HepG2 (cell line): ENCODE results near the gene BCL2L1. TPM values are rescaled to one million over a fixed set of nuclear protein-coding genes. Genes with fewer than 3 reads are reported as not detected.
A peak's percentile ranks its signal among the peaks of the same experiment; 100 is the strongest.

Experiments
- DMAP1 ChIP-seq: IDR thresholded peaks from 2 replicates; pipeline ENCODE4 v1.6.1; 2016
- GABPB1 ChIP-seq: IDR thresholded peaks from 2 replicates; pipeline ENCODE4 v1.6.1; 2016; ENCODE audit warnings: mild to moderate bottlenecking, missing genetic modification reagents, moderate library complexity, missing compliant biosample characterization
- HDAC2 ChIP-seq: sonication (generic); formaldehyde crosslinking; IDR thresholded peaks from 2 replicates; pipeline ENCODE4 v1.4.0; 2020; ENCODE audit warnings: missing genetic modification reagents
- HIVEP1 ChIP-seq: sonication (generic); formaldehyde crosslinking; IDR thresholded peaks from 2 replicates; pipeline ENCODE4 v1.4.0; 2020; ENCODE audit warnings: mild to moderate bottlenecking, missing genetic modification reagents
- HMGXB4 ChIP-seq, 2 experiments: sonication (generic) in 1 of 2; formaldehyde crosslinking in 1 of 2; IDR thresholded peaks; 2 replicates each; pipeline versions ENCODE4 v1.4.0 to v1.6.1; 2018 to 2020; ENCODE audit warnings: missing genetic modification reagents in 2 of 2, borderline replicate concordance in 1 of 2, low read depth in 1 of 2, mild to moderate bottlenecking in 1 of 2, missing biosample characterization in 1 of 2
- MIER3 ChIP-seq: IDR thresholded peaks from 2 replicates; pipeline ENCODE4 v1.6.1; 2016; ENCODE audit warnings: missing compliant biosample characterization, borderline replicate concordance
- PPARG ChIP-seq: conservative IDR thresholded peaks from 2 replicates; pipeline ENCODE4 v1.6.1; 2016; ENCODE audit warnings: missing biosample characterization, missing genetic modification reagents
- RCOR2 ChIP-seq: IDR thresholded peaks from 2 replicates; pipeline ENCODE4 v1.6.1; 2016; ENCODE audit warnings: missing biosample characterization, missing genetic modification reagents
- RFXANK ChIP-seq: IDR thresholded peaks from 2 replicates; pipeline ENCODE4 v1.6.1; 2016
- SALL2 ChIP-seq: sonication (generic); formaldehyde crosslinking; IDR thresholded peaks from 2 replicates; pipeline ENCODE4 v1.8.1; 2023; ENCODE audit warnings: mild to moderate bottlenecking, missing genetic modification reagents, inconsistent platforms
- SOX13 ChIP-seq, 3 experiments: fragments of 450-650 bp in 1 of 3; sonication (generic) in 1 of 3; formaldehyde crosslinking in 1 of 3; IDR thresholded peaks in 2 of 3; conservative IDR thresholded peaks in 1 of 3; 2 replicates each; pipeline versions ENCODE4 v1.5.0 to v1.6.1; 2016 to 2020; ENCODE audit warnings: antibody characterized with exemption in 1 of 3, mild to moderate bottlenecking in 1 of 3, missing compliant biosample characterization in 1 of 3, missing genetic modification reagents in 1 of 3, moderate library complexity in 1 of 3
- TRIM24 ChIP-seq: sonication (generic); formaldehyde crosslinking; IDR thresholded peaks from 2 replicates; pipeline ENCODE4 v1.8.0; 2022; ENCODE audit warnings: mild to moderate bottlenecking, missing genetic modification reagents
- XRCC5 ChIP-seq: fragments of 200-400 bp; formaldehyde crosslinking; optimal IDR thresholded peaks from 2 replicates; pipeline ENCODE3; 2017; ENCODE audit warnings: mild to moderate bottlenecking, low read length
- ZBTB33 ChIP-seq: sonication (generic); formaldehyde crosslinking; IDR thresholded peaks from 2 replicates; pipeline ENCODE4 v1.4.0; 2020; ENCODE audit warnings: missing genetic modification reagents
- ZNF138 ChIP-seq: sonication (generic); formaldehyde crosslinking; IDR thresholded peaks from 2 replicates; pipeline ENCODE4 v1.5.0; 2020; ENCODE audit warnings: mild to moderate bottlenecking, low read depth, missing genetic modification reagents
- ZNF264 ChIP-seq: sonication (generic); formaldehyde crosslinking; IDR thresholded peaks from 2 replicates; pipeline ENCODE4 v1.4.0; 2020; ENCODE audit warnings: missing genetic modification reagents
- ZNF335 ChIP-seq: sonication (generic); formaldehyde crosslinking; IDR thresholded peaks from 2 replicates; pipeline ENCODE4 v1.4.0; 2020; ENCODE audit warnings: missing genetic modification reagents
- ZNF75D ChIP-seq: sonication (generic); formaldehyde crosslinking; IDR thresholded peaks from 2 replicates; pipeline ENCODE4 v1.8.1; 2023; ENCODE audit warnings: missing genetic modification reagents, mild to moderate bottlenecking, borderline replicate concordance
- ZNF782 ChIP-seq: sonication (generic); formaldehyde crosslinking; IDR thresholded peaks from 2 replicates; pipeline ENCODE4 v1.4.0; 2020; ENCODE audit warnings: missing genetic modification reagents, mild to moderate bottlenecking, borderline replicate concordance
- ZNF839 ChIP-seq: sonication (generic); formaldehyde crosslinking; IDR thresholded peaks from 2 replicates; pipeline ENCODE4 v1.4.0; 2020; ENCODE audit warnings: missing genetic modification reagents, mild to moderate bottlenecking, borderline replicate concordance
- ZSCAN22 ChIP-seq: sonication (generic); formaldehyde crosslinking; IDR thresholded peaks from 2 replicates; pipeline ENCODE4 v1.4.0; 2020; ENCODE audit warnings: mild to moderate bottlenecking, missing genetic modification reagents
- polyA plus RNA-seq, 8 experiments: library from polyadenylated mRNA; depleted of rRNA in 3 of 8; stranded (reverse) in 7 of 8; unstranded in 1 of 8; fragments of >200 nt; fragmentation: Illumina TruSeq in 4 of 8; extraction: Trizol in 4 of 8; gene quantifications; 2 replicates each; pipeline versions ENCODE4 v1.2.1 to v1.2.3, GENCODE V29; 2011 to 2016; ENCODE audit warnings: low read depth in 4 of 8, missing spikeins in 1 of 8, mixed read lengths in 1 of 8; ENCODE audit not compliant: insufficient read depth in 1 of 8
- total RNA-seq, 5 experiments: library from RNA; depleted of rRNA; stranded (reverse); fragments of >200 nt; fragmentation: Illumina TruSeq; extraction: Trizol; gene quantifications; 2 replicates each; pipeline ENCODE4 v1.2.3, GENCODE V29; 2016; ENCODE audit warnings: low read depth in 1 of 5
- TF ChIP-seq, protein P1 (sequence below): sonication (generic); IDR thresholded peaks from 2 replicates; pipeline ENCODE4 v1.6.1; 2016; ENCODE audit warnings: low read depth, borderline replicate concordance
- TF ChIP-seq, protein P2 (sequence below): sonication (generic); formaldehyde crosslinking; IDR thresholded peaks from 2 replicates; pipeline ENCODE4 v1.8.0; 2022; ENCODE audit warnings: low read depth, missing genetic modification reagents

The BCL2L1 gene
- total and polyA plus RNA-seq, 2 of the 13 experiments (the other 11 are each of a cell fraction or from before 2014, with no cell fraction given) = 164 to 258 TPM

- TF ChIP-seq RFXANK (CRISPR knock-in tag) (0 out of 2 replicates have a peak, but pooled peaks have one; percentile 73), ZNF138 (CRISPR knock-in tag) (0 out of 2 replicates have a peak, but pooled peaks have one; percentile 56), GABPB1 (0 out of 2 replicates have a peak, but pooled peaks have one; percentile 16), SALL2 (no peak), ZNF75D (CRISPR knock-in tag) (no peak), SOX13 (IDR thresholded peaks at IDR 0.05) (no peak), SOX13 (CRISPR knock-in tag; conservative IDR thresholded peaks at IDR 0.05 in 1 of 2, IDR thresholded peaks at IDR 0.05 in 1 of 2) (peak in 1 of 2 experiments; percentile 32; a peak in 1 of 4 replicates), HDAC2 (peak; percentile 26; the same call in 1 of the 2 replicates), RCOR2 (CRISPR knock-in tag) (peak; percentile 50; the same call in 1 of the 2 replicates), ZSCAN22 (CRISPR knock-in tag) (no peak), ZNF839 (CRISPR knock-in tag) (no peak), ZBTB33 (CRISPR knock-in tag) (no peak; the same call in 1 of the 2 replicates), HIVEP1 (CRISPR knock-in tag) (0 out of 2 replicates have a peak, but pooled peaks have one; percentile 5), XRCC5 (no peak), PPARG (CRISPR knock-in tag) (no peak), HMGXB4 (CRISPR knock-in tag; IDR thresholded peaks at IDR 0.05; ENCODE audit: borderline replicate concordance in 1 of 2, low read depth in 1 of 2) (no peak; a peak in 1 of 4 replicates), TRIM24 (CRISPR knock-in tag) (no peak), MIER3 (CRISPR knock-in tag) (no peak), ZNF335 (0 out of 2 replicates have a peak, but pooled peaks have one; percentile 50), ZNF782 (CRISPR knock-in tag) (no peak; the same call in 1 of the 2 replicates), DMAP1 (CRISPR knock-in tag) (no peak), ZNF264 (no peak)
- TF ChIP-seq, protein P1, sequence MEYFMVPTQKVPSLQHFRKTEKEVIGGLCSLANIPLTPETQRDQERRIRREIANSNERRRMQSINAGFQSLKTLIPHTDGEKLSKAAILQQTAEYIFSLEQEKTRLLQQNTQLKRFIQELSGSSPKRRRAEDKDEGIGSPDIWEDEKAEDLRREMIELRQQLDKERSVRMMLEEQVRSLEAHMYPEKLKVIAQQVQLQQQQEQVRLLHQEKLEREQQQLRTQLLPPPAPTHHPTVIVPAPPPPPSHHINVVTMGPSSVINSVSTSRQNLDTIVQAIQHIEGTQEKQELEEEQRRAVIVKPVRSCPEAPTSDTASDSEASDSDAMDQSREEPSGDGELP = peak; percentile 86
- TF ChIP-seq, protein P2, sequence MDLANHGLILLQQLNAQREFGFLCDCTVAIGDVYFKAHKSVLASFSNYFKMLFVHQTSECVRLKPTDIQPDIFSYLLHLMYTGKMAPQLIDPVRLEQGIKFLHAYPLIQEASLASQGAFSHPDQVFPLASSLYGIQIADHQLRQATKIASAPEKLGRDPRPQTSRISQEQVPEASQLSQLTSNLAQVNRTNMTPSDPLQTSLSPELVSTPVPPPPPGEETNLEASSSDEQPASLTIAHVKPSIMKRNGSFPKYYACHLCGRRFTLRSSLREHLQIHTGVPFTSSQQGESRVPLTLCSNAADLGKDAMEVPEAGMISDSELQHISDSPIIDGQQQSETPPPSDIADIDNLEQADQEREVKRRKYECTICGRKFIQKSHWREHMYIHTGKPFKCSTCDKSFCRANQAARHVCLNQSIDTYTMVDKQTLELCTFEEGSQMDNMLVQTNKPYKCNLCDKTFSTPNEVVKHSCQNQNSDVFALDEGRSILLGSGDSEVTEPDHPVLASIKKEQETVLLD (CRISPR knock-in tag) = no peak
Measured at GRCh38 chr20:31679357-31680285, 43.0 kb downstream of the BCL2L1 start (continued).
